K562 (cell line): ENCODE measurements around the gene ZFYVE28. TPM values are rescaled to one million over a fixed set of nuclear protein-coding genes. Genes with fewer than 3 reads are reported as not detected.

ENCODE experiments used
- CHD2 ChIP-seq: IDR thresholded peaks from 2 replicates; pipeline ENCODE4 v1.6.1; 2011; ENCODE audit warnings: low read depth, low read length
- ELF1 ChIP-seq: fragments of 200-800 bp; sonication (Bioruptor generic); IDR thresholded peaks from 2 replicates; pipeline ENCODE4 v1.6.1; 2016; ENCODE audit warnings: missing genetic modification characterization, missing compliant biosample characterization
- EZH2 ChIP-seq: IDR thresholded peaks from 2 replicates; pipeline ENCODE4 v1.6.1; 2012; ENCODE audit warnings: low read depth, mild to moderate bottlenecking, inconsistent platforms, low read length, borderline replicate concordance
- FOXP1 ChIP-seq: sonication (generic); formaldehyde crosslinking; IDR thresholded peaks from 2 replicates; pipeline ENCODE4 v1.8.0; 2022; ENCODE audit warnings: mild to moderate bottlenecking, missing genetic modification reagents
- HMGN3 ChIP-seq: IDR thresholded peaks from 2 replicates; pipeline ENCODE4 v1.6.1; 2011; ENCODE audit warnings: borderline replicate concordance, low read depth, mild to moderate bottlenecking, mixed read lengths, low read length; ENCODE audit not compliant: insufficient read length; ENCODE audit errors: extremely low read depth
- LEF1 ChIP-seq: fragments of 450-650 bp; IDR thresholded peaks from 2 replicates; pipeline ENCODE4 v1.6.1; 2016; ENCODE audit warnings: mild to moderate bottlenecking
- PCBP2 ChIP-seq: fragments of 200-400 bp; formaldehyde crosslinking; IDR thresholded peaks from 2 replicates; pipeline ENCODE4 v1.6.1; 2018; ENCODE audit warnings: low read length, low read depth, mild to moderate bottlenecking, moderate library complexity; ENCODE audit not compliant: poor library complexity, severe bottlenecking
- SPI1 ChIP-seq: IDR thresholded peaks from 2 replicates; pipeline ENCODE4 v1.6.1; 2011; ENCODE audit warnings: low read depth, low read length, control low read depth, borderline replicate concordance
- SUPT5H ChIP-seq: fragments of 450-650 bp; IDR thresholded peaks from 2 replicates; pipeline ENCODE4 v1.6.1; 2016
- TGIF2 ChIP-seq: sonication (generic); formaldehyde crosslinking; IDR thresholded peaks from 2 replicates; pipeline ENCODE4 v1.8.1; 2022; ENCODE audit warnings: mild to moderate bottlenecking, missing genetic modification reagents, moderate library complexity
- polyA plus RNA-seq, 8 experiments: library from polyadenylated mRNA; depleted of rRNA in 4 of 8; stranded (reverse) in 5 of 8; unstranded in 3 of 8; fragments of >200 nt; fragmentation: Nextera tagmentation in 2 of 8; fragmentation: Illumina TruSeq in 1 of 8; extraction: Ambion mirVana in 2 of 8; extraction: Trizol in 1 of 8; gene quantifications; 2 replicates each; pipeline versions ENCODE4 v1.2.1 to v1.2.3, GENCODE V29; 2011 to 2014; ENCODE audit warnings: inconsistent platforms in 1 of 8, missing spikeins in 1 of 8
- total RNA-seq, 7 experiments: library from RNA; depleted of rRNA in 6 of 7; stranded (reverse); fragments of >200 nt in 6 of 7; fragmentation: Illumina TruSeq in 2 of 7; extraction: Trizol in 2 of 7; gene quantifications; 2 replicates each; pipeline versions ENCODE4 v1.2.1 to v1.2.3, GENCODE V29; 2011 to 2021; ENCODE audit warnings: low replicate concordance in 1 of 7
- TF ChIP-seq, protein P1 (sequence below): fragments of 450-650 bp; IDR thresholded peaks from 2 replicates; pipeline ENCODE4 v1.6.1; 2016
- TF ChIP-seq, protein P2 (sequence below): sonication (generic); formaldehyde crosslinking; IDR thresholded peaks from 2 replicates; pipeline ENCODE4 v1.9.0; 2022; ENCODE audit warnings: mild to moderate bottlenecking, missing genetic modification reagents
- TF ChIP-seq, protein P3 (sequence below): fragments of 450-650 bp; formaldehyde crosslinking; conservative IDR thresholded peaks from 2 replicates; pipeline ENCODE4 v1.4.0; 2022; ENCODE audit warnings: mild to moderate bottlenecking, missing genetic modification characterization
- TF ChIP-seq, protein P4 (sequence below): IDR thresholded peaks from 2 replicates; pipeline ENCODE4 v1.6.1; 2011; ENCODE audit warnings: borderline replicate concordance, low read depth, mild to moderate bottlenecking, moderate library complexity, low read length; ENCODE audit not compliant: insufficient read depth, poor library complexity, severe bottlenecking
- TF ChIP-seq, protein P5 (sequence below): sonication (generic); formaldehyde crosslinking; IDR thresholded peaks from 2 replicates; pipeline ENCODE4 v1.8.0; 2022; ENCODE audit warnings: mild to moderate bottlenecking, low read depth, missing genetic modification reagents
- TF ChIP-seq, protein P6 (sequence below): fragments of 450-650 bp; IDR thresholded peaks from one replicate; pipeline ENCODE4 v1.6.1; 2018; ENCODE audit warnings: mild to moderate bottlenecking, moderate library complexity; ENCODE audit not compliant: partially characterized antibody

The ZFYVE28 gene
- total and polyA plus RNA-seq, 9 of the 15 experiments (the other 6 are each of a cell fraction or from before 2014, with no cell fraction given): 1.3 to 24.8 (median 8.9) TPM

DNA sequence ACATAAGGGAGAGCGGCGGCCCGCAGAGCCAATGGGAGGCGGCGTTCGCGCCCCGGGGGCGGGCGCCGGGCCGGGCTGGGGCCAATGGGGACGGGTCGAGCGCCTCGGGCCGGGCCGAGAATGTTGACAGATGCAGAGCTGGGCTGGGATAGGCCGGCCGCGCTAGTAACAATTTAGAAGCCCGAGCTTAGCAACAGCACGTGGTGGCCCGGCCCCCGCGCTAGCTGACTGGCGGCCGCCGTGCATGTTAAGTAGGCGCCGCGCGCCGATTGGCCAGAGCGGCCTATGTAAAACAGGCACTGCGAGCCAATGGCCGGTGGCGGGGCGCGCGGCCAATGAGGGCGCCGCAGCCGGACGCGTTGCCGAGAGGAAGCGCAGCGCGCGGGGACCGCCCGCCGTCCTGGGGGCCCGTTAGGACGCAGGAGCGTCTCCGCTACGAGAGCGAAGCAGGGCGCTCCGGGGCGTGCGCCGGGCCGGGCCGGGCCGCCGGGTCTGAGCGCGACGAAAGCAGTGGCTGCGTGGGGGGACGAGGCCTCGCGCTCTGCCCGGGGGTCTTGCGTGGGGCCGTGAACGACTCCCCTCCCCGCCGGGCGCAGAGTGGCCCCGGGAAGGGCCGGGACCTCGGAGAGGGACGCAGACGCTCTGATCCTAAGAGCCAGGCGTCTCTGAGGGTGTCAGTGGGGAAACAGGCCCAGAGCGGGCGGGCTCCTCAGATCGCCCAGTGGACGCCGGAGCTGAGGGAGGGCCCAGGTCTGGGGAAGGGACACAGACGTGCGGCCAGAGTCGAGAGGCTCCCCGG lies 156.1 kb downstream of the ZFYVE28 start (continued):
- TF ChIP-seq, protein P1, sequence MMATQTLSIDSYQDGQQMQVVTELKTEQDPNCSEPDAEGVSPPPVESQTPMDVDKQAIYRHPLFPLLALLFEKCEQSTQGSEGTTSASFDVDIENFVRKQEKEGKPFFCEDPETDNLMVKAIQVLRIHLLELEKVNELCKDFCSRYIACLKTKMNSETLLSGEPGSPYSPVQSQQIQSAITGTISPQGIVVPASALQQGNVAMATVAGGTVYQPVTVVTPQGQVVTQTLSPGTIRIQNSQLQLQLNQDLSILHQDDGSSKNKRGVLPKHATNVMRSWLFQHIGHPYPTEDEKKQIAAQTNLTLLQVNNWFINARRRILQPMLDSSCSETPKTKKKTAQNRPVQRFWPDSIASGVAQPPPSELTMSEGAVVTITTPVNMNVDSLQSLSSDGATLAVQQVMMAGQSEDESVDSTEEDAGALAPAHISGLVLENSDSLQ: peak; percentile 99
- TF ChIP-seq ELF1 (tag) (peak; percentile 70; the same call in 1 of the 2 replicates), FOXP1 (CRISPR knock-in tag) (peak; percentile 88), PCBP2 (no peak), CHD2 (peak; percentile 82), TGIF2 (CRISPR knock-in tag) (no peak), HMGN3 (peak; percentile 72), EZH2 (no peak), SPI1 (peak; percentile 65; the same call in 1 of the 2 replicates), LEF1 (no peak), SUPT5H (peak; percentile 80)
- TF ChIP-seq, protein P2, sequence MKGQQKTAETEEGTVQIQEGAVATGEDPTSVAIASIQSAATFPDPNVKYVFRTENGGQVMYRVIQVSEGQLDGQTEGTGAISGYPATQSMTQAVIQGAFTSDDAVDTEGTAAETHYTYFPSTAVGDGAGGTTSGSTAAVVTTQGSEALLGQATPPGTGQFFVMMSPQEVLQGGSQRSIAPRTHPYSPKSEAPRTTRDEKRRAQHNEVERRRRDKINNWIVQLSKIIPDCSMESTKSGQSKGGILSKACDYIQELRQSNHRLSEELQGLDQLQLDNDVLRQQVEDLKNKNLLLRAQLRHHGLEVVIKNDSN: peak; percentile 88
- TF ChIP-seq, protein P3, sequence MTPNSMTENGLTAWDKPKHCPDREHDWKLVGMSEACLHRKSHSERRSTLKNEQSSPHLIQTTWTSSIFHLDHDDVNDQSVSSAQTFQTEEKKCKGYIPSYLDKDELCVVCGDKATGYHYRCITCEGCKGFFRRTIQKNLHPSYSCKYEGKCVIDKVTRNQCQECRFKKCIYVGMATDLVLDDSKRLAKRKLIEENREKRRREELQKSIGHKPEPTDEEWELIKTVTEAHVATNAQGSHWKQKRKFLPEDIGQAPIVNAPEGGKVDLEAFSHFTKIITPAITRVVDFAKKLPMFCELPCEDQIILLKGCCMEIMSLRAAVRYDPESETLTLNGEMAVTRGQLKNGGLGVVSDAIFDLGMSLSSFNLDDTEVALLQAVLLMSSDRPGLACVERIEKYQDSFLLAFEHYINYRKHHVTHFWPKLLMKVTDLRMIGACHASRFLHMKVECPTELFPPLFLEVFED: 0 out of 2 replicates have a peak, but pooled peaks have one; percentile 49
- TF ChIP-seq, protein P4, sequence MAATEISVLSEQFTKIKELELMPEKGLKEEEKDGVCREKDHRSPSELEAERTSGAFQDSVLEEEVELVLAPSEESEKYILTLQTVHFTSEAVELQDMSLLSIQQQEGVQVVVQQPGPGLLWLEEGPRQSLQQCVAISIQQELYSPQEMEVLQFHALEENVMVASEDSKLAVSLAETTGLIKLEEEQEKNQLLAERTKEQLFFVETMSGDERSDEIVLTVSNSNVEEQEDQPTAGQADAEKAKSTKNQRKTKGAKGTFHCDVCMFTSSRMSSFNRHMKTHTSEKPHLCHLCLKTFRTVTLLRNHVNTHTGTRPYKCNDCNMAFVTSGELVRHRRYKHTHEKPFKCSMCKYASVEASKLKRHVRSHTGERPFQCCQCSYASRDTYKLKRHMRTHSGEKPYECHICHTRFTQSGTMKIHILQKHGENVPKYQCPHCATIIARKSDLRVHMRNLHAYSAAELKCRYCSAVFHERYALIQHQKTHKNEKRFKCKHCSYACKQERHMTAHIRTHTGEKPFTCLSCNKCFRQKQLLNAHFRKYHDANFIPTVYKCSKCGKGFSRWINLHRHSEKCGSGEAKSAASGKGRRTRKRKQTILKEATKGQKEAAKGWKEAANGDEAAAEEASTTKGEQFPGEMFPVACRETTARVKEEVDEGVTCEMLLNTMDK: no peak
- TF ChIP-seq, protein P5, sequence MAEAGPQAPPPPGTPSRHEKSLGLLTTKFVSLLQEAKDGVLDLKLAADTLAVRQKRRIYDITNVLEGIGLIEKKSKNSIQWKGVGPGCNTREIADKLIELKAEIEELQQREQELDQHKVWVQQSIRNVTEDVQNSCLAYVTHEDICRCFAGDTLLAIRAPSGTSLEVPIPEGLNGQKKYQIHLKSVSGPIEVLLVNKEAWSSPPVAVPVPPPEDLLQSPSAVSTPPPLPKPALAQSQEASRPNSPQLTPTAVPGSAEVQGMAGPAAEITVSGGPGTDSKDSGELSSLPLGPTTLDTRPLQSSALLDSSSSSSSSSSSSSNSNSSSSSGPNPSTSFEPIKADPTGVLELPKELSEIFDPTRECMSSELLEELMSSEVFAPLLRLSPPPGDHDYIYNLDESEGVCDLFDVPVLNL: no peak
- TF ChIP-seq, protein P6, sequence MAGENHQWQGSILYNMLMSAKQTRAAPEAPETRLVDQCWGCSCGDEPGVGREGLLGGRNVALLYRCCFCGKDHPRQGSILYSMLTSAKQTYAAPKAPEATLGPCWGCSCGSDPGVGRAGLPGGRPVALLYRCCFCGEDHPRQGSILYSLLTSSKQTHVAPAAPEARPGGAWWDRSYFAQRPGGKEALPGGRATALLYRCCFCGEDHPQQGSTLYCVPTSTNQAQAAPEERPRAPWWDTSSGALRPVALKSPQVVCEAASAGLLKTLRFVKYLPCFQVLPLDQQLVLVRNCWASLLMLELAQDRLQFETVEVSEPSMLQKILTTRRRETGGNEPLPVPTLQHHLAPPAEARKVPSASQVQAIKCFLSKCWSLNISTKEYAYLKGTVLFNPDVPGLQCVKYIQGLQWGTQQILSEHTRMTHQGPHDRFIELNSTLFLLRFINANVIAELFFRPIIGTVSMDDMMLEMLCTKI: no peak
